Occipital lobe (tissue), 2 donors: Measurements from ENCODE around the gene PDX1. TPM values are rescaled to one million over a fixed set of nuclear protein-coding genes. Genes with fewer than 3 reads are reported as not detected.

ENCODE experiments used
- DNase-seq: peaks from one replicate; lab custom pipeline; 2025; lab: John Stamatoyannopoulos, UW
- total RNA-seq: library from RNA; depleted of rRNA; stranded (reverse); fragments of >200 nt; gene quantifications from one replicate; pipeline ENCODE4 v1.2.3, GENCODE V29; 2014

PDX1 gene
- total RNA-seq, 1 donor from 2014 or later: not detected

DNA sequence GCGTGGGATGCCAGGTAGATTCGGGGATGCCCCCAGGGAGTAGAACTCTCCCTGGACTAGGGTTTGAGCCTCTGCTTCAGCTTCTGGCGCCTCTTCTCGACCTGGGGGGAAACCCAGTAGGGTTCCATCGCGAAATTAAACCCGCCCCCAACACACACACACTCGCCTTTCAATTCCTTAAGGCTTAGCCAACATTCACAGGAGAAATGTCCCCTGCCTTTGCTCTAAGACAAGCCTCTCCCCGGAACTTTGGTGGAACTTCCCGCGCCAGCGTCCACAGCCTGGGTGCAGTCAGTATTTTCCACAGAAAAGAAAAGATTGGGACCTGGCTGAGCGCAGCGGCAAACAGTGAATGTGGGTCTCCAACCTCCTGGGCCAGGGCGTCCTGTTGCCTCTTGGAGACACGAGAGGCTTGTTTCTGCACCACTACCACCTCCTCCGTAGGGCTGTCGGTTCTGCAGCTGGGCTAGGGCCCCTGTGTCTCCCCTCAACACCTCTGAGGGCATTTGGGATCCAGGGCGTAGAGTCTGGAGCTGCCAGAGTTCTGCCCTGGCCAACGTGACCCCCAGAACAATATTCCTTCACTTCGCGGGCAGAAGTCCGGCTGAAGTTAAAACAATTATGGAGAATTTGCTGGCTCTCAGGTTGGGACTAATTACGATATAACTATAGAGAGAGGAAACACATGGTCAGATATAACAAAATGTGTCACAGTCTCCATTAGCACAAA, 3.2 kb downstream of the PDX1 start:
- no peak for DNase-seq

GRCh38 chr13:27923794-27924528, 4.2 kb downstream of the PDX1 start:
- no peak for DNase-seq

DNA sequence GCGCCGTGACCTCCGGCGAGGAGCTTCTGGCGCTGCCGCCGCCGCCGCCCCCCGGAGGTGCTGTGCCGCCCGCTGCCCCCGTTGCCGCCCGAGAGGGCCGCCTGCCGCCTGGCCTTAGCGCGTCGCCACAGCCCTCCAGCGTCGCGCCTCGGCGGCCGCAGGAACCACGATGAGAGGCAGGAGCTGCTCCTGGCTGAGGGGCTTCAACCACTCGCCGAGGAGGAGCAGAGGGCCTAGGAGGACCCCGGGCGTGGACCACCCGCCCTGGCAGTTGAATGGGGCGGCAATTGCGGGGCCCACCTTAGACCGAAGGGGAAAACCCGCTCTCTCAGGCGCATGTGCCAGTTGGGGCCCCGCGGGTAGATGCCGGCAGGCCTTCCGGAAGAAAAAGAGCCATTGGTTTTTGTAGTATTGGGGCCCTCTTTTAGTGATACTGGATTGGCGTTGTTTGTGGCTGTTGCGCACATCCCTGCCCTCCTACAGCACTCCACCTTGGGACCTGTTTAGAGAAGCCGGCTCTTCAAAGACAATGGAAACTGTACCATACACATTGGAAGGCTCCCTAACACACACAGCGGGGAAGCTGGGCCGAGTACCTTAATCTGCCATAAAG, 4.8 kb downstream of the PDX1 start:
- no peak for DNase-seq

DNA sequence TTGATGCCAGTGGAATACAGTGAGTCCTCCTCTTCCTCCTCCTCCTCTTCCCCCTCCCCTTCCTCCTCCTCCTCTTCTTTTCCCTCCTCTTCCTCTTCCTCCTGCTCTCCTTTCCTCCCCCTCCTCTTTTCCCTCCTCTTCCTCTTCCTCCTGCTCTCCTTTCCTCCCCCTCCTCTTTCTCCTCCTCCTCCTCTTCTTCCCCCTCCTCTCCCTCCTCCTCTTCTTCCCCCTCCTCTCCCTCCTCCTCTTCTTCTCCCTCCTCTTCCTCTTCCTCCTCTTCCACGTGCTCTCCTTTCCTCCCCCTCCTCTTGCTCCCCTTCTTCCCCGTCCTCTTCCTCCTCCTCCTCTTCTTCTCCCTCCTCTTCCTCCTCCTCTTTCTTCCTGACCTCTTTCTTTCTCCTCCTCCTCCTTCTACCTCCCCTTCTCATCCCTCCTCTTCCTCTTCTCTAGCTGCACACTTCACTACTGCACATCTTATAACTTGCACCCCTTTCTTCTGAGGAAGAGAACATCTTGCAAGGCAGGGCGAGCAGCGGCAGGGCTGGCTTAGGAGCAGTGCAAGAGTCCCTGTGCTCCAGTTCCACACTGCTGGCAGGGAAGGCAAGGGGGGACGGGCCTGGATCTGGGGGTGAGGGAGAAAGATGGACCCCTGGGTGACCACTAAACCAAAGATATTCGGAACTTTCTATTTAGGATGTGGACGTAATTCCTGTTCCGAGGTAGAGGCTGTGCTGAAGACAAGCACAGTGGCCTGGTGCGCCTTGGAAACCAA, 5.6 kb downstream of the PDX1 start:
- DNase-seq: no peak

DNA sequence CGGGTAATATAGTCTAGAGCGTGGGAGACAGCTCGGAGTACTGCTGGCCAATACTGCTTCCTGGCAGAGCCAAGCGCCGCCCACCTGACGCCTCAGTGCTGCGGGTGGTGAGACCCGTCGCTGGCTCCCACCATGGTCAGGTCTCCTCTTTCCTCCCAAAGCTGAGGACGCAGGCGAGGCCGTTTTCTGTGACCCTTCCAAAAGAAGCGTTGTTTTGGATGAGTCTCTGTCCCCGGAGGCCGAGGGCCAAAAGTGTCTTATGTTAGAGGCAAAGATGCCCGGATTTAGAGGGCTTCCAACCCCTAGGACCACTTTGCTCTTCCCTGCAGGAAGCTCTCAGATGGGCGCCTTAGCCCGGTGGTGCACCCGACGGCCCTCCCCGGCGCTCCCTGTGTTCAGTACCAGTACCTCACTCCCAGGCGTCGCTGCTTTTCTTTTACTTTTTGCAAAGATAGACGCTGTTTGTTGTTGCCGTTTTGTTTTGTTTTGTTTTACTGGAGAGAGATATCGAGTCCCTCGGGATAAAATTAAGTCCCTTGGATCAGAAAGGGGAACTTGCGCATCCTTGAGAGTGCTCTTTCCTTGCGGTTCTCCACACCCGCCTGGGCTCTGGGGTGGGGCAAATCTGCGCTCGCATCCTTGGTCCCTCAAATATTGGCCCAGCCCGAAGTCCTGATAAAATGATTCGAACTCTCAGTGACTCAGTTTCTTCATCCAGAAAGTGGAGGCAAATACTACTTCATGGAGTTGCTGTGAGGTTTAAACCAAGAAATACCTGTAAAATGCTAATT, 7.0 kb downstream of the PDX1 start:
- no peak for DNase-seq

GRCh38 chr13:27927444-27928352, 7.9 kb downstream of the PDX1 start:
- no peak for DNase-seq

- no peak for DNase-seq
Observed at GRCh38 chr13:27928353-27928804, 8.6 kb downstream of the PDX1 start.

- no peak for DNase-seq
Observed at GRCh38 chr13:27928805-27929753, 9.3 kb downstream of the PDX1 start.

DNA sequence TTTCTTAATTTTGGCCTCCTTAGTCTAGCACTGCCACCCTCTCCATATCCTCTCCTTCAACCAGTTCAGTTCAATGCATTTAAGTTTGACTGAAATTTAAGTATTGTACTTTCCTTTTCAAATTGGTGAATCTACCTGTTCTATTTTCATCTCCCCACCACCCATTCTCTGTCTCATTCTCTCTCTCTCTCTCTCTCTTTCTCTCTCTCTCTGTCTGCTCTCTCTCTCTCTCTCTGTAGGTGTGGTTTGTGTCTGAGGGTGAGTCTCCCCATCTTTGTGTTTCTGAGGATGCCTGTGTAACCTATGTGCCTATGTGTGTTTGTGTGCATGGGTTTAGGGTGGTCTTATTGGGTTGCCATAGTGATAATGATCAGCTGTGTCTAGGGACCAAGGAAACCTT, 10.1 kb downstream of the PDX1 start:
- no peak for DNase-seq

GRCh38 chr13:27933118-27933517, 13.3 kb downstream of the PDX1 start:
- no peak for DNase-seq

DNA sequence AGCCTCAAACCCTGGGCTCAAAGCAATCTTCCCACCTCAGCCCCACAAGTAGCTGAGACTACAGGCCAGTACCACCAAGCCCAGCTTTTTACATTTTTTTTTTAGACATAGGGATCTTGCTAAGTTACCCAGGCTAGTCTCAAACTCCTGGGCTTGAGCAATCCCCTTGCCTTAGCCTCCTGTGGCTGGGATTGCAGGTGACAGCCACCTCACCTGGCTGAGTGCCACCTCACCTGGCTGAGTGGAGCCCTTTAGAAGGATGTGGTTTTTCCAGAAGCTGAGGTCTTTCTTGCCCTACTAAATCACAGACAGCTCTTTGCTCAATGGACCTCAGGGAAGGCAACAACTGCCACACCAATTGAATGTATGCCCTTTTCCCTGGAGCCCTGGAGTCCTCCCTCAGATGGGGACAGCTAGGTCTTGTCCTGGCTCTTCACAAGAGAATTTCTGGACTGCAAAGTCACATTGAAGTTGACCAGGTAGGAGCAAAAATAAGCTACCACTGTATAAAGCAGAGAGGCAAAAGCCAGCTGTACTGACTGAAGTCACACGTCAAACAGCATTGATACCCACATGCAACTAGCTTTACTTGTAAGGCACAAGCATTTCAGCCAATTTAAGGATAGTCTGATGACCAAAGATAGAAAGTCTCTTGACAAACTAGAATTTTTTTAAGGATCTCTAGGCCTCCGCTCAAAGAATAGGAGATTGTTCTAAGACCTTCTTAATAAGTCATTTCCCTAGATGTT, 14.0 kb downstream of the PDX1 start:
- no peak for DNase-seq

DNA sequence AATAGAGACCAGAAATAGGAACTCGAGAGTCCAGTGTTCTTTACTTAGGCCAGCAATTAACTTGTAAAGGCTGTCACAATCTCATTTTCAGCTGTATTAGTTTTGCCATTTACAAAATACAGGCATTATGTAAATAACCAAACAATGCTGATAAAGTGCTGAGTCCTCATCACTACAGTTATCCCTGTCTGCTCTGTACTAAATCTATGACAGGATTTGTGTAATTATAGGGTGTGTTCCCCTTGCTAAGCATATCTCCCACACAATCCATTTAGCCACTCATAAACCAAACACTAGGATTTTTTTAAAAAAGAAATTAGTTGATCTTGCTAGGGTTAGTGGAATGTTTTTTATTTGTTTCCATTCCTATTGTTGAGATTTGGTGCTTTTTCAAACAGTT, 23.2 kb downstream of the PDX1 start:
- DNase-seq: no peak

DNA sequence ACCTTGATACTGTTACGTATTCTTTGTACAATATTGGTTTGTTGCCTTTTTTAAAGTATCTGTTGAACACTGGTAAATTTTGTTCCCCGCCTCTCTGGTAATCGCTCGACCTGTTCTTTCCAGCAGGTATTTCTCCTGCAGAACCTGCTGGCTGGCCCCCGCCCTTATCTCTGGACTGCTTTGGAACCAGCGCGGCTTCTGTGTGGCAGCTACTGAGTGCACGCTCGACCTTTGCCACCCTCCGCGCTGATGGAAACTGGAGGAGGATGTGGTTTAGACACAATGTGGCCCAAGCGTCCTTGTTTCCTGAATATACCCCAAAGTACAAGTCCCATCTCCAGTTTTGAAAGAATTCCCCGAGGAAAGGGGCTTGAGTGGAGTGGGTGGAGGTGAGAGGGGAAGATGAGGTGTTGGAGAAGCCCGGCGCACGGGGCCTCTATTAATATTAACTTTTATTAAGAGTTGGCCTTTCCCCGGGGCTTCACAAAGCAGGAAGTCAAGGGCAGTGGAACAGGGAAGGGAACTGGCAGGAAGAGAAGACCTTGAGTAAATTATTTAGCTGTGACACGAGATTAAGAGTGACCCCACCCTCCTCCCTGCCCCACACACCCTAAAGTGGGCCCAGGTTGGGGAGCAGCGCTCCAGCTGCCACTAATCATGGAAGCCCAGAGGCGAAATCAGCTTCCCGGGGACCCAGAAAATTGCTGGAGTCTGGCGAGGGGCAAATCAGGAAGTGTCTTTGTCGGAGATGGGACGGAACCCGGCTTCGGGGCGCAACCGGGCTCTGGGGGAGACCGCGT, 33.3 kb downstream of the PDX1 start:
- DNase-seq: no peak

DNA sequence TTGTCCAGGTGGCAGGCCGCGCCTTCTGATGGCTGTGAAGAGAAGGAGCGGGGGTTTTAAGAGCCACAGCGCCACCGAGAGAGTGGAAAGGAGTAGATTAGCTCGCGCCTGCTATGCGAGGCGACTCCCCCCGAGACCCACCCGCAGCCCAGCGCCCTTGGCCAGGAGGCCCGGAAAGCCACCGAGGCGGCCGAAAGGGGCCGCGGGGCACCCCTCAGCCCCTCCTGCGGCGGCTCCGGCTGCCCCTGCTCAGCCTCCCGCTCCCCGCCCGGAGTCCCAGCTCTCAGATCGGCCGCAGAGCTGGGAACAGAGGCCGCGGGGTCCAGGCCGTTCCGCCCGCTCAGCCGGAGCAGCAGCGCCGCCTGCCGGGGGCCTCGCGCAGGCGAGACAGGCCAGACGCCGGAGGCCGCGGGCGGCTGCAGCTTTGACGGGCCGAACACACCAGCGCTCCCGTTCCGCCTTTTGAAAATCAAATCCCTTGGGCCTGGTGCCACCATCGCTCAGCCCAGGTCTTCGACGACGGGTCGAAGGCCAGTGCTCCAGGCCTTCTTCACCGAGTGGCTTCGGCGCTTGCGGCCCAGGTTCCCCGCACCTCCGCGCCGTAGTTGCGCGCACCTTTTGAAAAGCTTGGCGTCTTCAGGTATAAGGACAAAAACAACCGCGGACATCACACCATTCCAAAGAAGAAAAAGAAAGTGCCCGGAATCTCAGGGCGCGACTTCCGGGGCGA, 34.0 kb downstream of the PDX1 start:
- no peak for DNase-seq

DNA sequence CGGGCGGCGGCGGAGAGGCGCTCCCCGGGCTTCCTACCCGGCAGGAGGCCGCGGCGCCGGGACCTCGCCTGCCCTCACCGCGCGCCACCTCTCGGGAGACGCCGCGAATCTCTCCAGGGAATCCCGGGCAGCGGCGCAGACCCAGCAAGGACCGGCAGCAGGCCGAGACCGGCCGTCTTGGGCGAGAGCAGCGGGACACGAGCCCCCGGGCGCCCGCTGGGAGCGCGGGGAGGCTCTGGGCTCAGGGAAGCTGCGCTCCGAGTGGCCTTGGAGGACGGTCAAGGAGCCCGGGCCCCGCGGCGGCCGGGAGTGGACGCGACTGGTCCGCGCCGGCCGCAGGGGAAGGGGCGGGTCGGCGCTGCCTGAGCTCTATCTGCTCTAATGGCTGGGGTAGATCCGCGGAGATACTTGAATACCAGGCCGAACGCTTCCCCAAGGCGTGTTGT, 34.6 kb downstream of the PDX1 start:
- no peak for DNase-seq

- DNase-seq: no peak
Observed at GRCh38 chr13:27955014-27955591, 35.3 kb downstream of the PDX1 start.
